Transverse colon (tissue), 4 donors: ENCODE measurements around the gene TCERG1L.

Experiments used
- CTCF ChIP-seq, 5 experiments: fragments of 200-600 bp in 3 of 5; fragments of 450-650 bp in 2 of 5; sonication (generic) in 3 of 5; IDR thresholded peaks; 1 replicate in 2 of 5; 2 replicates in 3 of 5; pipeline ENCODE4 v1.5.1; 2016 to 2017; ENCODE audit warnings: antibody characterized with exemption in 5 of 5, inconsistent platforms in 3 of 5, mild to moderate bottlenecking in 2 of 5, moderate library complexity in 1 of 5
- POLR2AphosphoS5 ChIP-seq, 3 donors: sonication (generic); formaldehyde crosslinking; IDR thresholded peaks; one replicate each; pipeline ENCODE4 v1.6.1; 2016; ENCODE audit warnings: antibody characterized with exemption in 3 of 3

- TF ChIP-seq POLR2AphosphoS5 (IDR thresholded peaks at IDR 0.05) (no peak), CTCF (IDR thresholded peaks at IDR 0.05) (no peak)
Measured at GRCh38 chr10:131096031-131096430, 215.5 kb downstream of the TCERG1L start.
